SK-N-MC (cell line): ENCODE results near the gene GABBR2.

Experiments
- DNase-seq: peaks from one replicate; pipeline ENCODE4 v3.0.0-alpha.2; 2011; ENCODE audit warnings: low read depth, low spot score
- H3K27ac ChIP-seq: fragments of 200-600 bp; sonication (generic); 2 replicates; pipeline ENCODE4 v1.5.1; 2016; ENCODE audit warnings: mixed run types
- H3K36me3 ChIP-seq: fragments of 200-600 bp; sonication (generic); 2 replicates; pipeline ENCODE4 v1.6.1; 2017; ENCODE audit warnings: antibody characterized with exemption, low read length, mixed read lengths; ENCODE audit not compliant: insufficient read depth
- H3K4me3 ChIP-seq: fragments of 200-600 bp; sonication (generic); 2 replicates; pipeline ENCODE4 v1.5.1; 2016
- H3K9ac ChIP-seq: fragments of 200-600 bp; sonication (generic); 2 replicates; pipeline ENCODE4 v1.8.0; 2017; ENCODE audit warnings: mixed run types, mixed read lengths; ENCODE audit not compliant: insufficient read length
- H3K9me3 ChIP-seq: fragments of 200-600 bp; sonication (generic); 2 replicates; pipeline ENCODE4 v1.6.1; 2017; ENCODE audit warnings: low read depth, mild to moderate bottlenecking, antibody characterized with exemption, low read length, moderate library complexity, mixed read lengths
- EZH2 ChIP-seq: fragments of 200-600 bp; sonication (generic); IDR thresholded peaks from one replicate; pipeline ENCODE4 v1.6.1; 2017; ENCODE audit warnings: antibody characterized with exemption
- FOXP2 ChIP-seq: optimal IDR thresholded peaks from 2 replicates; pipeline ENCODE3; 2011; ENCODE audit warnings: mild to moderate bottlenecking, moderate library complexity; ENCODE audit not compliant: insufficient read depth; ENCODE audit errors: extremely low read length, control extremely low read depth
- POLR2AphosphoS5 ChIP-seq: IDR thresholded peaks from 2 replicates; pipeline ENCODE4 v1.6.1; 2012; ENCODE audit warnings: mild to moderate bottlenecking, low read depth, low read length, borderline replicate concordance

GABBR2 gene

GRCh38 chr9:98367371-98367900, 341.3 kb downstream of the GABBR2 start:
- no peak overlapping the region for H3K27ac ChIP-seq
- H3K36me3 ChIP-seq: no peaks in the 10 kb centered on the region
- DNase-seq: no peak
- H3K9me3 ChIP-seq: no peaks in the 10 kb centered on the region
- H3K9ac ChIP-seq: no peak overlapping the region
- no peak overlapping the region for H3K4me3 ChIP-seq
- no peak for TF ChIP-seq POLR2AphosphoS5
- TF ChIP-seq EZH2: no peak
- TF ChIP-seq FOXP2: no peak

- Histone ChIP-seq H3K4me3 (no peak overlapping the region), H3K9ac (no peak overlapping the region), H3K27ac (no peak overlapping the region), H3K9me3 (no peaks in the 10 kb centered on the region), H3K36me3 (no peaks in the 10 kb centered on the region)
- no peak for DNase-seq
- TF ChIP-seq FOXP2 (no peak), POLR2AphosphoS5 (no peak), EZH2 (no peak)
Measured at GRCh38 chr9:98365781-98366180, 343.0 kb downstream of the GABBR2 start.

- DNase-seq: no peak
- Histone ChIP-seq H3K36me3 (no peaks in the 10 kb centered on the region), H3K9ac (no peak overlapping the region), H3K9me3 (no peaks in the 10 kb centered on the region), H3K27ac (no peak overlapping the region), H3K4me3 (no peak overlapping the region)
- TF ChIP-seq FOXP2: no peak
- no peak for TF ChIP-seq EZH2
- no peak for TF ChIP-seq POLR2AphosphoS5
Measured at GRCh38 chr9:98365227-98365669, 343.5 kb downstream of the GABBR2 start.

- TF ChIP-seq FOXP2: no peak
- no peak for TF ChIP-seq EZH2
- no peak for TF ChIP-seq POLR2AphosphoS5
- DNase-seq: no peak
- Histone ChIP-seq H3K9ac (no peak overlapping the region), H3K36me3 (no peaks in the 10 kb centered on the region), H3K27ac (no peak overlapping the region), H3K9me3 (no peaks in the 10 kb centered on the region), H3K4me3 (no peak overlapping the region)
Measured at GRCh38 chr9:98364086-98364485, 344.6 kb downstream of the GABBR2 start.

- H3K27ac ChIP-seq: no peak overlapping the region
- H3K4me3 ChIP-seq: no peak overlapping the region
- H3K36me3 ChIP-seq: no peaks in the 10 kb centered on the region
- DNase-seq: no peak
- no peaks in the 10 kb centered on the region for H3K9me3 ChIP-seq
- H3K9ac ChIP-seq: no peak overlapping the region
- no peak for TF ChIP-seq EZH2
- no peak for TF ChIP-seq POLR2AphosphoS5
- TF ChIP-seq FOXP2: no peak
Measured at GRCh38 chr9:98363644-98364043, 345.1 kb downstream of the GABBR2 start.

- DNase-seq: no peak
- Histone ChIP-seq H3K27ac (no peak overlapping the region), H3K9ac (no peak overlapping the region), H3K9me3 (no peaks in the 10 kb centered on the region), H3K4me3 (no peak overlapping the region), H3K36me3 (no peaks in the 10 kb centered on the region)
- TF ChIP-seq EZH2: no peak
- no peak for TF ChIP-seq FOXP2
- TF ChIP-seq POLR2AphosphoS5: no peak
Measured at GRCh38 chr9:98362624-98363252, 346.0 kb downstream of the GABBR2 start.

- no peaks in the 10 kb centered on the region for H3K36me3 ChIP-seq
- no peak for DNase-seq
- H3K27ac ChIP-seq: no peak overlapping the region
- H3K4me3 ChIP-seq: no peak overlapping the region
- no peak overlapping the region for H3K9ac ChIP-seq
- H3K9me3 ChIP-seq: no peaks in the 10 kb centered on the region
- TF ChIP-seq EZH2 (no peak), POLR2AphosphoS5 (no peak), FOXP2 (no peak)
Measured at GRCh38 chr9:98361645-98362044, 347.1 kb downstream of the GABBR2 start.

GRCh38 chr9:98360176-98360708, 348.5 kb downstream of the GABBR2 start:
- no peaks in the 10 kb centered on the region for H3K9me3 ChIP-seq
- no peak overlapping the region for H3K4me3 ChIP-seq
- H3K9ac ChIP-seq: no peak overlapping the region
- H3K27ac ChIP-seq: no peak overlapping the region
- DNase-seq: no peak
- TF ChIP-seq FOXP2: no peak
- TF ChIP-seq EZH2: no peak
- TF ChIP-seq POLR2AphosphoS5: no peak
- no peaks in the 10 kb centered on the region for H3K36me3 ChIP-seq

- H3K36me3 ChIP-seq: no peaks in the 10 kb centered on the region
- no peak overlapping the region for H3K9ac ChIP-seq
- no peak for DNase-seq
- H3K27ac ChIP-seq: no peak overlapping the region
- H3K4me3 ChIP-seq: no peak overlapping the region
- H3K9me3 ChIP-seq: no peaks in the 10 kb centered on the region
- TF ChIP-seq POLR2AphosphoS5 (no peak), EZH2 (no peak), FOXP2 (no peak)
Measured at GRCh38 chr9:98359569-98359968, 349.2 kb downstream of the GABBR2 start.
